ENCODE results near the gene PRM2.

PRM2 gene

GRCh38 chr16:11264155-11264832 is 12.0 kb downstream of the PRM2 start:
- H3K4me3 ChIP-seq (ENCODE audit: low read depth, low read length), result no peak overlapping the region

- H3K4me3 ChIP-seq (ENCODE audit: low read depth, low read length), result no peak overlapping the region
Observed at GRCh38 chr16:11263737-11264136, 12.5 kb downstream of the PRM2 start.

- H3K4me3 ChIP-seq (ENCODE audit: low read depth, low read length), result no peak overlapping the region
Observed at GRCh38 chr16:11262915-11263314, 13.4 kb downstream of the PRM2 start.

- no peak overlapping the region for H3K4me3 ChIP-seq (ENCODE audit: low read depth, low read length)
Observed at GRCh38 chr16:11260596-11260966, 15.7 kb downstream of the PRM2 start.

- H3K4me3 ChIP-seq (ENCODE audit: low read depth, low read length), result no peak overlapping the region
Observed at GRCh38 chr16:11259655-11260595, 16.4 kb downstream of the PRM2 start.

GRCh38 chr16:11258553-11259492 is 17.5 kb downstream of the PRM2 start:
- H3K4me3 ChIP-seq (ENCODE audit: low read depth, low read length), result no peak overlapping the region

GRCh38 chr16:11257131-11257938 is 18.9 kb downstream of the PRM2 start:
- H3K4me3 ChIP-seq (ENCODE audit: low read depth, low read length), result peak overlapping the region; percentile 47

- H3K4me3 ChIP-seq (ENCODE audit: low read depth, low read length), result peak overlapping the region; percentile 47
Observed at GRCh38 chr16:11256661-11257130, 19.6 kb downstream of the PRM2 start.

- H3K4me3 ChIP-seq (ENCODE audit: low read depth, low read length), result peak within 1 kb of the TSS; percentile 66
Observed at GRCh38 chr16:11255737-11256660, 20.3 kb downstream of the PRM2 start, which contains the start of gene SOCS1. SOCS1 (minus strand) TSS chr16:11256204; CDS start chr16:11255478, 726 bp downstream.

- peak overlapping the region; percentile 66 for H3K4me3 ChIP-seq (ENCODE audit: low read depth, low read length)
Observed at GRCh38 chr16:11254913-11255736, 21.2 kb downstream of the PRM2 start.

GRCh38 chr16:11253995-11254912 is 22.0 kb downstream of the PRM2 start:
- peak overlapping the region; percentile 66 for H3K4me3 ChIP-seq (ENCODE audit: low read depth, low read length)

GRCh38 chr16:11253009-11253994 is 23.0 kb downstream of the PRM2 start:
- no peak overlapping the region for H3K4me3 ChIP-seq (ENCODE audit: low read depth, low read length)

GRCh38 chr16:11252482-11252931 is 23.8 kb downstream of the PRM2 start:
- H3K4me3 ChIP-seq (ENCODE audit: low read depth, low read length), result no peak overlapping the region

- H3K4me3 ChIP-seq (ENCODE audit: low read depth, low read length), result no peak overlapping the region
Observed at GRCh38 chr16:11251525-11252481, 24.5 kb downstream of the PRM2 start.

All from iPS-11a (cell line).